GM12874 (cell line): ENCODE results near the gene RNU6-9.

Source experiments
- CTCF ChIP-seq: IDR thresholded peaks from 2 replicates; pipeline ENCODE4 v1.5.1; 2011; ENCODE audit warnings: low read depth, mild to moderate bottlenecking, control low read depth, low read length, moderate library complexity; ENCODE audit not compliant: insufficient read depth

The RNU6-9 gene

GRCh38 chr19:919199-920050 is 26.1 kb downstream of the RNU6-9 start:
- no peak for TF ChIP-seq CTCF

GRCh38 chr19:920051-920864 is 27.0 kb downstream of the RNU6-9 start:
- TF ChIP-seq CTCF: no peak

- TF ChIP-seq CTCF: no peak
These were observed 31.3 kb downstream of the RNU6-9 start for GRCh38 chr19:924553-925086.

- no peak for TF ChIP-seq CTCF
These were observed 31.8 kb downstream of the RNU6-9 start for GRCh38 chr19:925087-925525.

GRCh38 chr19:925526-926322 is 32.4 kb downstream of the RNU6-9 start, which contains the start of gene ARID3A:
TSS of gene ARID3A (plus strand) at chr19:926035. CDS start at chr19:929529, 3,494 bp downstream.
- TF ChIP-seq CTCF: 0 out of 2 replicates have a peak, but pooled peaks have one; percentile 3

GRCh38 chr19:926323-926588 is 33.0 kb downstream of the RNU6-9 start:
- no peak for TF ChIP-seq CTCF
